Activated effector memory CD4-positive, alpha-beta T cell treated with anti-CD3 and anti-CD28 coated beads, Interleukin-2, amount 50 U/mL, for 16 hours (primary cell): ENCODE data around the gene PSMA4.
"Not testable (repeated sequence)": the region's sequence is repeated elsewhere in the genome, so short reads cannot be mapped to it uniquely, and the experiment has no call there.

ENCODE experiments used
- DNase-seq: peaks from one replicate; pipeline ENCODE4 v3.0.0-alpha.2; 2020

Gene PSMA4

DNA sequence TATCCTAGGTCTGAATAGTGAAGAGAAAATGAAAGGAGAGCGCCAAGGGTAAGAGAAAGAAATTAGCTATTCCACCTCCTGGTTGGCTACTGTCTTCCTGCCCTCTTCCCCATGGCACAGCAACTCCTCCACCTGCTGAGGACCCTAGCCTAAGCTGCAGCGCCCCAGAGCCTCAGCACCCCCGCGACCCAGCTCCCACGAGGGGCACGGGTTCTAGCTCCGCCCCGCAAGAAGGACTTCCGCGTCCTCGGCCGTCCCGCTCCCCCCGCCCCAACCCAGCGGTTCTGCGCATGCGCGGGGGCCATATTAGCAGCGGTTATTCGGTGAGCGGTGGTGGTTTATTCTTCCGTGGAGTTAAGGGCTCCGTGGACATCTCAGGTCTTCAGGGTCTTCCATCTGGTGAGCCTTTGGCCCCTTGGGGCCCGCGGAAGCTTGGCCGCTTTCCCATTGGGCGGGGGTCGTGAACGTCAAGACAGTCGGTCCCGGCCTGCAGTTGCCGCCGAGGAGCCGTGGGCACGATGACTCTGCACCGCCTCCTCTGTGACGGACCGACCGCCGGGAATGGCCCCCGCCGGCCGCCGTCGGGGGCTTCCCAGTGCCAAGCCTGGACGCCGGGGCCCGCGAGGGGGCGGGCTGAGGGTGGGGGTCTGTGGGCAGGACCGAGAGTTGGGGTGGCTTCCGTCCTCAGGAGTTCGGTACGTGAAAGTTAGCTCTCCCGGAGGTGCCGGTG is at the start of gene PSMA4:
PSMA4 (plus strand) TSS at position 304 of the 730 bp plus-strand sequence. CDS start 1,484 bp downstream, outside the sequence.
- peak; percentile 98 for DNase-seq

GRCh38 chr15:78492872-78493271 is 47.4 kb upstream of the PSMA4 start:
- DNase-seq, result no peak

- DNase-seq, result no peak
Measured at GRCh38 chr15:78501857-78502256, 38.4 kb upstream of the PSMA4 start.

- no peak for DNase-seq
Measured at GRCh38 chr15:78502641-78503040, 37.6 kb upstream of the PSMA4 start.

DNA sequence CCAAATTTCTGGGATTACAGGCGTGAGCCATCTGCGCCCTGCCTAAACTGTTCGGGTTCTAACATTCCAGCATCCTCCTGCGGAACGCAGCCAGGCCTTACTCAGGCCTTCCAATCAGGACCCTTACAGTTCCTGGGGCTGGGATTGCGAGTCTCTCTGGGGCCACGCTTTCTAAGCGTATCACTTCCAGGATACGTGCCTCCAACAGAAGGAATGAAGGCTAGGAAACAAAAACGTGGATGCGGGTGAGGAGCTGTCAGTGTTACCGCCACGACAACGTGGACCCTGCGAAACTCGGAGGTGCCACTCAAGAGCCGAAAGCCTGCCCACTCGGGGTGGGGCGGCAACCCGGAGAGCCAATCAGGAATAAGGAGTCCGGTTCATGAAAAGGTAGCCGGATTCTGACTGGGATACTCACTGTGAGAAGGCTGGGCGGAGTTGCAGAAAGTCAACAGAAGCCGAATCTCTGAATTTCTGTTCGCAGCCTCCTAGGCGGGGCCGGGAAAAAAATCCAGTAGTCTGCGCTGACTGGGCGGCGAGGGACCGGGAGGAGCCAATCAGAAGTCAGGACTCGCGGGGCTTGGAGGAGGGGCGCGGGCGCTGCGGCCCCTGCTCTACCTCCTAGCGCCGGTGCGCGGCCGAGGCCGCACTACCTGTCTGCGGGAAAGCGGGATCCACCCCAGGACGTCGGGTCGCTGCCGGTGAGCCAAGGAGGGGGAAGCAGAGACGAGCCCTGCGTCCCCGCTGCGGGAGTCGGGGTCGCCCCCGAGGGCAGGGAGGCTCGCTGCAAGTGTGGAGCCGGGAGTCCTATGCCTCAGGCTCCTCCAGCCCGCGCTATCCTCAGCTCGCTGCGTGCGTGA is 33.0 kb upstream of the PSMA4 start, which contains the start of gene HYKK:
HYKK (plus strand) TSS at position 607 of the 860 bp plus-strand sequence. CDS start 5,512 bp downstream, outside the sequence.
- DNase-seq, result peak; percentile 89

DNA sequence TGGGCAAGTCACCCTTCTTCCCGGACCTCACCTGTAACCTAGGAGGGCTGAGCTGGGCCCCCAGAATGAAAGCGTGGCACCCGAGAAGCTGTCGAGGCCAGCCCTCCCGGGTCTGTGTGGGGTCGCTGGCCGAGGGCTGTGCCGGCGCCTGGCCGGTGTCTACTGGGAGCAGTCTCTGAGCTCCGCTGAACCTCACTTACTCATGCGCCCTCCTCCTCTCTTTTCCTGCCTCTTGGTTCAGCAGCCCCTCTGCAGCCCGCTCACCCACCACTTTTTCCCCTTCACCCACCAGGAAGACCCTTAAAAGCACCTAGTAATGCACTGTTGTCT is 32.4 kb upstream of the PSMA4 start:
- no peak for DNase-seq

DNA sequence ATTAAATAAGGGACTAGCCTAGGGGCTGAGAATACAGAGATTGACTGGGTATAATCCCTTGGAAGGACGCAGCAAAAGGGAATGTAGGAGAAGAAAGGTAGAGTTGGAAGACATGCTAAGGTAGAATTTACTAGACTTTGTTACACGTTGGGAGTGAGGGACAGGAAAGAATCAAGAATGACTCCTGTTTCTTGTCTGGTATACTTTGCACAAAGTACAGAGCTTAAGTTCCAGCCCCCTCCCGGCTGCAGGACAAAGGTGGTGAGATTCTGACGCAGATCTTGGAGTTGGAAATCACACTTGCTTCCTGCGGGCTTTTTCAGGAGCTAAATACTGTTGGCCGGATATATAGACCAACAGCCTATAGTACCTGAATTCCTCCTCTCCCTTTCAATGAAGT is 32.0 kb upstream of the PSMA4 start:
- DNase-seq, result no peak

- DNase-seq, result no peak
Measured at GRCh38 chr15:78509726-78510312, 30.4 kb upstream of the PSMA4 start.

DNA sequence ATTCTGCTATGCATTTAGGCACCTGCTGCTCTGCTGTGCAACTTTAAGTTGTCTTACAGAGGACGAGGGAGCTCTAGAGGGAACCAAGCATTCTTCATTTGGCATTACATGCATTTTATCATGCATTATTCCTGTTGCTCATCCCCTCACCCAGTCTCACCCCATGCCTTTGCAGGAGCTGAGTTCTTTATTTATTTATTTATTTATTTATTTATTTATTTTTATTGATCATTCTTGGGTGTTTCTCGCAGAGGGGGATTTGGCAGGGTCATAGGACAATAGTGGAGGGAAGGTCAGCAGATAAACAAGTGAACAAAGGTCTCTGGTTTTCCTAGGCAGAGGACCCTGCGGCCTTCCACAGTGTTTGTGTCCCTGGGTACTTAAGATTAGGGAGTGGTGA is 20.2 kb upstream of the PSMA4 start:
- not testable (repeated sequence) for DNase-seq

GRCh38 chr15:78524230-78524629 is 16.0 kb upstream of the PSMA4 start:
- no peak for DNase-seq

- DNase-seq, result no peak
Measured at GRCh38 chr15:78527325-78527724, 12.9 kb upstream of the PSMA4 start.

DNA sequence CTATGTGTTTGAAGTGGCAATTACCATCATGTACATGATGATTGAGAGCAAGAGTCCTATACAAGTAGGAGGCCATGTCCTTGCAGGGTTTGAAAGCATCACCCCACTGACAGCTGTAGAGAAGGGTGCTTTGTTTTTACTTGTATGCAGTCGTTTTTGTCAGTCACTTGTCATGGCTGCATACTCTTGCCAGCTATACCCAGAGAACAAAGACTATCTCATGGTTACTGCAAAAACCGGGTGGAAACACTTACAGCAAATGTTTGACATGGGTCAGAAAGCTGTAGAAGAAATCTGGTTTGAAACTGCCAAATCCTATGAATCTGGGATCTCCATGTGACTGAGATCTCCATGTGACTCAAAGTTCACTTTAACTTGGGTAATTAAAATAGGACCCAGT is 6.9 kb upstream of the PSMA4 start:
- DNase-seq, result no peak

DNA sequence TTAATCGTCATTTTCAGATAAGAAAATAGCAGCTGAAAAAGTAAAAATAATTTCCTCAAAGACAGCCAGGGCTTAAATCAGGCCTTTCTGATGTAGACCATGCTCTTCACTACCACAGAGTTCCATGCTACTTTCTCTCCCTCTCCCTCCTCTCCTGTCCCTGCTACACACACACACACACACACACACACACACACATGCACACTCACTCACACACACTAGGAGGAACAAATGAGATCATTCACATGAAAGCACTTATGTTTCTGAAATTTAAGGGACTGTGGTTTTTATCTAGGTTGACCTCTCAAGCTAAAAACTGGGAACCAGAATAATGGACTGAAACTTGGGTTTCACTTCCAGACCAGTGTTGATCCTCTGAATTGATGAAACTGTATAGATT is 4.1 kb upstream of the PSMA4 start:
- DNase-seq, result no peak

DNA sequence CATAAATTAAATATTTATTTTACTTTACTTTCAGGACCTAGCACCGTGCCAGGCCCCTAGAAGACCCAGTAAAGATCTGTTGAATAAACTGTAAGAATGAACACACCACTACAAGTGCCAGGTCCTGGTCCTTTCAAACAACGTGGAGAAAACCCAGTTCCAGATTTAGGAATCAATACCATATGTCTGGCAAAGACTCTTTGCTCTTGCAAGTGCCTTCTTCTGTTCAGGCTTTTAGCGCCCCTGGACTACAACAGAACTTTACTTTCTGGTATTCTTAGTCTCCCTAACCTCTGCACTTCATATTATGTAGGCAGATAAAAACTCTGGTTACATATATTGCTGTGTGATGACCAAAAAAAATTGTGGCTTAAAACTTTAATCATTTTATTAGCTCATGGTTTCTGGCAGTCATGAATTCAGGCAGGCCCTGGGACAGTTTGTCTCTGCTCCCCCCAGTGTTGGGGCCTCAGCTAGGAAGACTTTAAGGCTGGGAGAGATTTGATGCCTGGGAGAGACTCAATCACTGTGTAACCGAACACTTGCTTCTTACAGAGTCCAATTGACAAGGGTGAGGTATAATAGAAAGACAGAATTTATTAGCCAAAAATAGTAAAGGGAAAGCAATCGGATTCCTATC is 2.9 kb upstream of the PSMA4 start:
- DNase-seq, result no peak

- no peak for DNase-seq
Measured at GRCh38 chr15:78538358-78538757, 1.9 kb upstream of the PSMA4 start.

GRCh38 chr15:78539464-78540140 is 642 bp upstream of the PSMA4 start:
- DNase-seq, result not testable (repeated sequence)

GRCh38 chr15:78540871-78541743 is 863 bp downstream of the PSMA4 start:
- peak; percentile 63 for DNase-seq

DNA sequence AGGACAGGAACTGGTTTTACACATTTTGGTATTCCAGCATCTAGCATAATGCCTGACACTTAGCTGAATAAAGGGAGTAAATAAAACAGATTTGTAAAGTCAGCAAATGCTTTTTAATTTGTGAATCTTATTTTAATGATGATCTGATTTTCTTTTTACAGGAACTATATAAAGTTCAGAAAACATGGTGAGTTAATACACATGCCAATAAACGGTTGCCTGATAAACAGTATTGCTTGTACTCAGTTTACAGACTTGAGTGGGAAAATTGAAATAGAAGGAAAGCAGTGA is 1.4 kb downstream of the PSMA4 start:
- no peak for DNase-seq

- DNase-seq, result no peak
Measured at GRCh38 chr15:78542647-78543046, 2.4 kb downstream of the PSMA4 start.

DNA sequence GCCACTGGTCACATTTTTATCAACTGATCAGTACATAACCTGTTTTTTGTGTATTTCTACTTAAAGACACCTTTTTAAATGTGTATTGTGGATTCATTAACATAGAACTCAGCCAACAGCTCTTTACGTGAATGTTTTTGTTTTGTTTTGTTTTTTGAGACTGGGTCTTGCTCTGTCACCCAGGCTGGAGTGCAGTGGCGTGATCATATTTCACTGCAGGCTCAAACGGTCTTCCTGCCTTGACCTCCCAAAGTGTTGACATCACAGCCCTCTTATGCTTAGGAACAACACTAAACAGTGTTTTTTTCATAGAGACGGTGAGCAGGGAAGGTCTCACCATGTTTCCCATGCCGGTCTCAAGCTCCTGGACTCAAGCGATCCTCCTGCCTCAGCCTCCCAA is 9.9 kb downstream of the PSMA4 start:
- no peak for DNase-seq

GRCh38 chr15:78550815-78551214 is 10.6 kb downstream of the PSMA4 start:
- DNase-seq, result no peak

DNA sequence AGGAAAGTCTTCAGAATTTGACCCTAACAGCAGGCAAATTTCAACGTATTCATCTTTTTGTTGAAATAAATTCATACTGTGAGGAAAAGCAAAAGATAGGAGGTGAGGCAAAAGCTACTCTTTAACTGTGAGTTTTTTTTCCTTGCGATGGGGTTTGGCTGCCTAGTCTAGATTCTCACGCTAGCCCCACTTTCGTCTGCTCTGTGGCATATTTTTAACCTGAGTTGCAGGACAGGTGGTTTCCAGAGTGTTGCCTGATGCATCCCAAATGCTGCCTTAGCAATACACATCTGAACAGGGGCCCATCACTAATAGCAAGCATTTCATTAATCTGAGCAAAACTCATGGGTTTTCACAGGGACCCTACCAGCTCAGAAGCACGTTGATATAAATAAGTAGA is 11.7 kb downstream of the PSMA4 start:
- DNase-seq, result no peak
